Measurements from ENCODE around the gene MYH11.
"Not testable (repeated sequence)": the region's sequence is repeated elsewhere in the genome, so short reads cannot be mapped to it uniquely, and the experiment has no call there.

The MYH11 gene

GRCh38 chr16:15822957-15823356, 33.9 kb downstream of the MYH11 start:
- TF ChIP-seq, protein P1, sequence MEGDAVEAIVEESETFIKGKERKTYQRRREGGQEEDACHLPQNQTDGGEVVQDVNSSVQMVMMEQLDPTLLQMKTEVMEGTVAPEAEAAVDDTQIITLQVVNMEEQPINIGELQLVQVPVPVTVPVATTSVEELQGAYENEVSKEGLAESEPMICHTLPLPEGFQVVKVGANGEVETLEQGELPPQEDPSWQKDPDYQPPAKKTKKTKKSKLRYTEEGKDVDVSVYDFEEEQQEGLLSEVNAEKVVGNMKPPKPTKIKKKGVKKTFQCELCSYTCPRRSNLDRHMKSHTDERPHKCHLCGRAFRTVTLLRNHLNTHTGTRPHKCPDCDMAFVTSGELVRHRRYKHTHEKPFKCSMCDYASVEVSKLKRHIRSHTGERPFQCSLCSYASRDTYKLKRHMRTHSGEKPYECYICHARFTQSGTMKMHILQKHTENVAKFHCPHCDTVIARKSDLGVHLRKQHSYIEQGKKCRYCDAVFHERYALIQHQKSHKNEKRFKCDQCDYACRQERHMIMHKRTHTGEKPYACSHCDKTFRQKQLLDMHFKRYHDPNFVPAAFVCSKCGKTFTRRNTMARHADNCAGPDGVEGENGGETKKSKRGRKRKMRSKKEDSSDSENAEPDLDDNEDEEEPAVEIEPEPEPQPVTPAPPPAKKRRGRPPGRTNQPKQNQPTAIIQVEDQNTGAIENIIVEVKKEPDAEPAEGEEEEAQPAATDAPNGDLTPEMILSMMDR (IDR thresholded peaks at IDR 0.05; ENCODE audit: borderline replicate concordance, insufficient read depth, low read depth, low read length) = no peak
- no peak overlapping the region for H3K4me3 ChIP-seq (ENCODE audit: low read depth, low read length)

DNA sequence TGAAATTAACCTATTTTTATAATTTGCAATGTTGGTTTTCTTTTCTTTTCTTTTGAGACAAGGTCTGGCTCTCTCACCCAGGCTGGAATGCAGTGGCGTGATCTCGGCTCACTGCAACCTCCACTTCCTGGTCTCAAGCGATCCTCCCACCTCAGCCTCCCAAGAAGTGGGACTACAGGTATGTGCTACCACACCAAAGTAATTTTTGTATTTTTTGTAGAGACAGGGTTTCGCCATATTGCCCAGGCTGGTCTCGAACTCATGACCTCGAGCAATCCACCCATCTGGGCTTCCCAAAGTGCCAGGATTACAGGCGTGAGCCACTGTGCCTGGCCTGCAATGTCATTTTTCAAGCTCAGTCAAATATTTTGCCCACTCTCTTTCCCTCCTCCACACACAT, 36.0 kb downstream of the MYH11 start:
- H3K4me3 ChIP-seq (ENCODE audit: low read depth, low read length) = no peak overlapping the region
- TF ChIP-seq, protein P1 (IDR thresholded peaks at IDR 0.05; ENCODE audit: borderline replicate concordance, insufficient read depth, low read depth, low read length) = no peak

DNA sequence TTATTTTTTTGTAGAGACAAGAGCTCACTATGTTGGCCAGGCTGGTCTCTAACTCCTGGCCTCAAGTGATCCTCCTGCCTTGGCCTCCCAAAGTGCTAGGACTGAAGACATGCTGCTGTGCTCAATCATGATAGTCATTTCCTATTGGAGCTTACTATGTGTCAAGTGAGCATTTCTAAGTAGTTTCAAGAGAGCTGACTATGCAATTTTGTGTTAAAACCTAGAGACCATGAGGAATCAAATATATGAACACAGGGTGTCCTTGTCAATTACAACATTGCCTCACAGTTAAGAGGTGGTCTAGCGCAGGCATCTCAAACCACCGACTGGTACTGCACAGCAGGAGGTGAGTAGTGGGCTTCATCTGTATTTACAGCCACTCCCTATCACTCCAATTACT, 37.8 kb downstream of the MYH11 start:
- H3K4me3 ChIP-seq (ENCODE audit: low read depth, low read length) = no peak overlapping the region
- TF ChIP-seq, protein P1 (IDR thresholded peaks at IDR 0.05; ENCODE audit: borderline replicate concordance, insufficient read depth, low read depth, low read length) = no peak

- H3K4me3 ChIP-seq (ENCODE audit: low read depth, low read length) = no peak overlapping the region
These were observed 39.4 kb downstream of the MYH11 start for GRCh38 chr16:15817446-15817845.

DNA sequence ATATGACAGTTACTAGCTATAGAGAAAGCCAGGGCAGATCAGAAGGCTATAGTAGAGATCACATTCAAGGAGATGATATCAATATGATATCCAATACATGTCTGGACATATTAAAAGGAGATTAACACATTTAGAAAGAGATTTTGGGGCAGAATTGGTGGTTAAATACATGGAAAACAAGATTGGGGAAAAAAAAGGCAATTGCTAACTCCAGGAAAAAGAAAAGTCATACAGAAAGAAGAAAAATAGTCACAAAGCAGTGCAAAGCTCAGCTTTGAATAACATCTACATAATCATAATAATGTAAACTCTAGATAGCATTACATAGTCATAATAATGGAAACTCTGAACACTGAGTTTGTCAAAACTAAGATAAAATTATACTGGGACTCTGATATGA, 40.6 kb downstream of the MYH11 start:
- H3K4me3 ChIP-seq (ENCODE audit: low read depth, low read length) = no peak overlapping the region

More at GRCh38 chr16:15817446-15817845, 39.4 kb downstream of the MYH11 start:
- TF ChIP-seq, protein P1 (IDR thresholded peaks at IDR 0.05; ENCODE audit: borderline replicate concordance, insufficient read depth, low read depth, low read length) = no peak

DNA sequence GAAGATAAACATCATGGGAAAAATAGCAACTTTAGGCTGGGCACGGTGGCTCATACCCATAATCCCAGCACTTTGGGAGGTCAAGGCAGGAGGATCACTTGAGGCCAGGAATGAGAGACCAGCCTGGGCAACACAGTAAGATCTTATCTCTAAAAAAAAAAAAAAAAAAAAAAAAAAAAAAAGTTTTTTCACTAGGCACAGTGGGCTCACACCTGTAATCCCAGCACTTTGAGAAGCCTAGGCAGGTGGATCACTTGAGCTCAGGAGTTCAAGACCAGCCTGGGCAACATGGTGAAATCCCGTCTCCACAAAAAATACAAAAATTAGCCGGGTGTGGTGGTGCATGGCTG, 44.5 kb downstream of the MYH11 start:
- not testable (repeated sequence) for H3K4me3 ChIP-seq (ENCODE audit: low read depth, low read length)

More for the DNA sequence above, 40.6 kb downstream of the MYH11 start:
- TF ChIP-seq, protein P1 (IDR thresholded peaks at IDR 0.05; ENCODE audit: borderline replicate concordance, insufficient read depth, low read depth, low read length) = no peak

DNA sequence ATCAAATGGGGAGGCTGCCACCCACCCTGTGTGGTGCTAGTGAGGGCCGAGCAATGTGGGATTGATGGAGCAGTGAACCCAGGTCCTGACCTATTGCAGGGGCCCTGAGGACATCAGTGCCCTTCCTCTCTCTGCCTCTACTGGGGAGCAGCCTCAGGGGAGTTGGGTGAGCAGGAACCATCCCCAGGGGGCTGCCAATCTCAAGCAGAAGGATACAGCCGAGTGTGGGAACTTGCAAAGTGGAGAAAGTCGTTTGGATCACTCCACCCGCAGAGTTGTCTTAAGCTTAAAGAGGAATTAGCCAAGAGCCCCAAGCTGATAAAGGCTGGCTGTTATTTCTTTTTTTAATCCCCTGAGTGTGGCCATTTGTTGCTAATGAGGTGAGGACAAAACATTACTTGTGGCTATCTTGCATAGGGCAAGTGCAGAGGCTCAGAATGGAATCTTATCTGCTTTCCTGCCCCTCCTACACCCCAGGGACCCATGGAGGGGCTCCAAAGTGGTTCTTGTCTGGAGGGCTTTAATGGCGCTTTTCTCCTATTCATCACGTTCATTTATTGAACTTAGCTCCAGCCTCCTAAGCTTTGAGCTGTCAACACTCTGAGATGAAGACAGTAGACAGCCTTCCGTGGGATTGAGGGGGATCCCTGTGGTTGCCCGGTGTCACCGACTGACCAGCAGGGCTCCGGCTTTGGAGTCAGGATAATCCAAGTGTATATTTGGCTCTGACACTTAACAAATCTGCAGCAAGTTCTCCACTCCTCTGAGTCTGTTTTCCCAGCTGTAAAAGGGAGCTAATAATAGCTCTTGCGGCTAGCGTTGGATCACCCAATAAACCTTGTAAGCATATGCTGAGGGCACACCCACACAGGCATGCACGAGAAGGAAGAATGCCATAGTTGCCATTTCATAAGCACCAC, 45.1 kb downstream of the MYH11 start:
- TF ChIP-seq, protein P1 (IDR thresholded peaks at IDR 0.05; ENCODE audit: borderline replicate concordance, insufficient read depth, low read depth, low read length) = no peak
- H3K4me3 ChIP-seq (ENCODE audit: low read depth, low read length) = no peak overlapping the region

Data from GM12875 (cell line).